Smooth muscle cell (in vitro differentiated cells): Measurements from ENCODE around the gene CCSAP. TPM values are rescaled to one million over a fixed set of nuclear protein-coding genes. Genes with fewer than 3 reads are reported as not detected.
A peak's percentile ranks its signal among the peaks of the same experiment; 100 is the strongest.

Experiments used
- DNase-seq: peaks from one replicate; lab custom pipeline; 2025; ENCODE audit not compliant: unreplicated experiment; lab: John Stamatoyannopoulos, UW
- H2AFZ ChIP-seq: fragments of 200-600 bp; sonication (generic); 2 replicates; pipeline ENCODE4 v1.6.0; 2016; ENCODE audit warnings: antibody characterized with exemption, low read depth, mild to moderate bottlenecking
- H3F3A ChIP-seq: fragments of 200-600 bp; sonication (generic); 2 replicates; pipeline ENCODE4 v1.6.0; 2017; ENCODE audit warnings: antibody characterized with exemption, low read depth
- H3K27ac ChIP-seq: fragments of 200-600 bp; sonication (generic); 2 replicates; pipeline ENCODE4 v1.5.1; 2016; ENCODE audit warnings: low read depth, mild to moderate bottlenecking
- H3K27me3 ChIP-seq: fragments of 200-600 bp; sonication (generic); 2 replicates; pipeline ENCODE4 v1.6.1; 2016; ENCODE audit warnings: low read depth, mild to moderate bottlenecking
- H3K36me3 ChIP-seq: fragments of 200-600 bp; sonication (generic); 2 replicates; pipeline ENCODE4 v1.5.1; 2016; ENCODE audit warnings: low read depth
- H3K4me1 ChIP-seq: fragments of 200-600 bp; sonication (generic); 2 replicates; pipeline ENCODE4 v1.5.1; 2016; ENCODE audit warnings: low read depth
- H3K4me2 ChIP-seq: fragments of 200-600 bp; sonication (generic); 2 replicates; pipeline ENCODE4 v1.6.0; 2016; ENCODE audit warnings: mild to moderate bottlenecking
- H3K4me3 ChIP-seq: fragments of 200-600 bp; sonication (generic); 2 replicates; pipeline ENCODE4 v1.5.1; 2016; ENCODE audit warnings: mild to moderate bottlenecking
- H3K79me2 ChIP-seq: fragments of 200-600 bp; sonication (generic); 2 replicates; pipeline ENCODE4 v1.6.0; 2016; ENCODE audit warnings: low read depth, mild to moderate bottlenecking
- H3K9ac ChIP-seq: fragments of 200-600 bp; sonication (generic); 2 replicates; pipeline ENCODE4 v1.6.0; 2016; ENCODE audit warnings: low read depth
- H3K9me3 ChIP-seq: fragments of 200-600 bp; sonication (generic); replicated peaks from 2 replicates; pipeline ENCODE4 v1.5.1; 2016; ENCODE audit warnings: low read depth
- H4K20me1 ChIP-seq: fragments of 200-600 bp; sonication (generic); 2 replicates; pipeline ENCODE4 v1.6.0; 2016; ENCODE audit warnings: low read depth
- WGBS: methylation state at CpG from one replicate; pipeline ENCODE4 v1.1.7; 2016; ENCODE audit warnings: low lambda C conversion rate; 5-methylcytosine and 5-hydroxymethylcytosine counted together
- polyA plus RNA-seq: library from polyadenylated mRNA; unstranded; fragments of >200 nt; fragmentation: Nextera tagmentation; extraction: Ambion mirVana; gene quantifications from 2 replicates; pipeline ENCODE4 v1.2.1, GENCODE V29; 2016
- total RNA-seq: library from RNA; depleted of rRNA; stranded (reverse); fragments of >200 nt; gene quantifications from 2 replicates; pipeline ENCODE4 v1.2.3, GENCODE V29; 2014
- TF ChIP-seq, protein P1 (sequence below): fragments of 200-600 bp; sonication (generic); IDR thresholded peaks from 2 replicates; pipeline ENCODE4 v1.5.1; 2017; ENCODE audit warnings: borderline replicate concordance, mild to moderate bottlenecking, antibody characterized with exemption; ENCODE audit not compliant: insufficient read depth, poor library complexity, severe bottlenecking

Gene CCSAP
- total and polyA plus RNA-seq, 2 experiments from 2014 or later, result 2.5 to 12.0 TPM

DNA sequence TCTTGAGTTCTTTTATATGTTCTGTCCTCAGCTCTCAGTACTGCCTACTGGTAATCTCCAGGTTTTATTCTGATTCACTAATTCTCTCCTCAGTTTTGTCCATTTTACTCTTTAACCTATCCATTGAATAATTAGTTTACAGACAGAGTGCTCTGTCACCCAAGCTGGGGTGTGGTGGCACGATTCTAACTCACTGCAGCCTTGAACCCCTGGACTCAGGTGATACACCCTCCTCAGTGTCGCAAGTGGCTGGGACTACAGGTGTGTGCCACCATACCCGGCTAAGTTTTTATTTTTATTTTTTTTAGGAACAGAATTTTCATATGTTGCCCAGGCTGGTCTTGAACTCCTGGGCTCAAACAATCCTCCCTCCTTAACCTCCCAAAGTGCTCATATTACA, 58.0 kb downstream of the CCSAP start:
- no peak overlapping the region for H2AFZ ChIP-seq
- H3K27me3 ChIP-seq, result no peaks in the 10 kb centered on the region
- H3K36me3 ChIP-seq, result no peaks in the 10 kb centered on the region
- H3K4me1 ChIP-seq, result peaks cover 12% of the 10 kb centered on the region
- H3F3A ChIP-seq, result peaks cover 4% of the 10 kb centered on the region
- WGBS, result 95% methylated on average over 3 of the region's 3 CpGs
- peaks cover 52% of the 10 kb centered on the region for H3K79me2 ChIP-seq
- no peak overlapping the region for H3K4me3 ChIP-seq
- H3K4me2 ChIP-seq, result no peak overlapping the region
- H3K9ac ChIP-seq, result no peak overlapping the region
- TF ChIP-seq, protein P1, sequence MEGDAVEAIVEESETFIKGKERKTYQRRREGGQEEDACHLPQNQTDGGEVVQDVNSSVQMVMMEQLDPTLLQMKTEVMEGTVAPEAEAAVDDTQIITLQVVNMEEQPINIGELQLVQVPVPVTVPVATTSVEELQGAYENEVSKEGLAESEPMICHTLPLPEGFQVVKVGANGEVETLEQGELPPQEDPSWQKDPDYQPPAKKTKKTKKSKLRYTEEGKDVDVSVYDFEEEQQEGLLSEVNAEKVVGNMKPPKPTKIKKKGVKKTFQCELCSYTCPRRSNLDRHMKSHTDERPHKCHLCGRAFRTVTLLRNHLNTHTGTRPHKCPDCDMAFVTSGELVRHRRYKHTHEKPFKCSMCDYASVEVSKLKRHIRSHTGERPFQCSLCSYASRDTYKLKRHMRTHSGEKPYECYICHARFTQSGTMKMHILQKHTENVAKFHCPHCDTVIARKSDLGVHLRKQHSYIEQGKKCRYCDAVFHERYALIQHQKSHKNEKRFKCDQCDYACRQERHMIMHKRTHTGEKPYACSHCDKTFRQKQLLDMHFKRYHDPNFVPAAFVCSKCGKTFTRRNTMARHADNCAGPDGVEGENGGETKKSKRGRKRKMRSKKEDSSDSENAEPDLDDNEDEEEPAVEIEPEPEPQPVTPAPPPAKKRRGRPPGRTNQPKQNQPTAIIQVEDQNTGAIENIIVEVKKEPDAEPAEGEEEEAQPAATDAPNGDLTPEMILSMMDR, result no peak
- DNase-seq, result no peak
- H3K9me3 ChIP-seq, result no peaks in the 10 kb centered on the region
- H4K20me1 ChIP-seq, result peaks cover 78% of the 10 kb centered on the region
- H3K27ac ChIP-seq, result peak overlapping the region; percentile 49

- WGBS, result 94% methylated on average over 3 of the region's 3 CpGs
Measured at GRCh38 chr1:229283183-229283611, 59.6 kb downstream of the CCSAP start.

DNA sequence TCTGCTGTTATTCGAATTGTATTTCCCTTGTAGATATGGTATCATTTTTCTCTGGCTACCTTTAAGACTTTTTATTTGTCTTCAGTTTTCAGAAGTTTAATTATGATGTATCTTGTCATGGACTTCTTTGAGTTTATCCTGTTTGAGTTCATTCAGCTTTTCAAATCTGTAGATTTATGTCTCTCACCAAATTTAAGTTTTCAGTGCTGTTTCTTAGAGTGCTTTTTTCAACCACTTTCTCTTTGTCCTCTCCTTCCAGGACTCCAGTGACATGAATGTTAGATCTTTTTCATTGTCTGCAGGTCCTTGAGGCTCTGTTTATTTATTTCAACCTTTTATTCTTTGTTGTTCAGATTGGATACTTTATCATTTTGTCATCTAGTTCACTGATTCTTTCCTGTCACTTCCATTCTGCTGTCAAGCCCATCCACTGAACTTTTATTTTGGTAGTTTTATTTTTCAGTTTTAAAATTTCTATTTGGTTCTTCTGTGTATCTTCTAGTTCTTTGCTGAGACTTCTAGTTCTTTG, 60.5 kb downstream of the CCSAP start:
- TF ChIP-seq, protein P1, result no peak
- DNase-seq, result no peak
- no peak overlapping the region for H2AFZ ChIP-seq
- H3K36me3 ChIP-seq, result no peaks in the 10 kb centered on the region
- WGBS, result 96% methylated on average over 1 of the region's 1 CpG
- peaks cover 97% of the 10 kb centered on the region for H4K20me1 ChIP-seq
- no peak overlapping the region for H3K9ac ChIP-seq
- H3K4me3 ChIP-seq, result no peak overlapping the region
- H3K4me1 ChIP-seq, result peaks cover 12% of the 10 kb centered on the region
- peak overlapping the region; percentile 24 for H3K27ac ChIP-seq
- peaks cover 4% of the 10 kb centered on the region for H3F3A ChIP-seq
- H3K9me3 ChIP-seq, result no peaks in the 10 kb centered on the region
- no peaks in the 10 kb centered on the region for H3K27me3 ChIP-seq
- peaks cover 77% of the 10 kb centered on the region for H3K79me2 ChIP-seq
- no peak overlapping the region for H3K4me2 ChIP-seq

More at GRCh38 chr1:229283183-229283611, 59.6 kb downstream of the CCSAP start:
- Histone ChIP-seq H3K36me3 (no peaks in the 10 kb centered on the region), H2AFZ (no peak overlapping the region), H3K4me2 (no peak overlapping the region), H3K9ac (no peak overlapping the region), H3K79me2 (peaks cover 69% of the 10 kb centered on the region), H3K4me3 (no peak overlapping the region), H3K27me3 (no peaks in the 10 kb centered on the region), H3K27ac (no peak overlapping the region), H3K4me1 (peaks cover 12% of the 10 kb centered on the region), H4K20me1 (peaks cover 95% of the 10 kb centered on the region), H3F3A (peaks cover 4% of the 10 kb centered on the region), H3K9me3 (no peaks in the 10 kb centered on the region)
- TF ChIP-seq, protein P1, result no peak
- no peak for DNase-seq

DNA sequence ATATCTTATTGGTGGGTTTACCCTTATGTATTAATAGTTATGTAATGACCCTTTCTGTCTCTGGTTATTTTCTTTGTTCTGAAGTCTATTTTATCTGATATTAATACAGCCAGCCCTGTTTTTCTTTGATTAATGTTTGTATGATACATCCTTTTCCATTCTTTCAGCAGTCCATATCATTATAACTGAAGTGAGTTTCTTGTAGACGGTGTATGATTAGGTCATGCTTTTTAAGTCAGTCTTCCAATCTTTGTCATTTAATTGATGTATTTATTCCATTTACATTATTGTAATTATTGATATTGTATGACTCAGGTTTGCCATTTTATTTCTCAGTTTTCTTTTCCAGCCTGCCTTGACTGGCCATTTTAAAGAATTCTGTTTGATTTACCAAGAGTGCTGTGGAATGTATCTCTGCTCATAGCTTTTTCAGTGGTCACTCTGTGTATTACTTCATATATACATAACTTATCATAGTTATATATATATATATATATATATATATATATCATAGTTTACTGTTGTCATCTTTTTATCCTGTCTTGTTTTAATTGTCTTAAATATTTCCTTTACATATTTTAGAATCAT, 61.4 kb downstream of the CCSAP start:
- Histone ChIP-seq H2AFZ (no peak overlapping the region), H3K9me3 (no peaks in the 10 kb centered on the region), H3K27me3 (no peaks in the 10 kb centered on the region), H3K4me1 (peaks cover 12% of the 10 kb centered on the region), H3K9ac (no peak overlapping the region), H3K79me2 (peaks cover 86% of the 10 kb centered on the region), H3K4me2 (no peak overlapping the region), H3K36me3 (no peaks in the 10 kb centered on the region), H4K20me1 (peaks cover 96% of the 10 kb centered on the region), H3K4me3 (no peak overlapping the region), H3F3A (peaks cover 4% of the 10 kb centered on the region), H3K27ac (peak overlapping the region; percentile 51)
- DNase-seq, result no peak
- WGBS, result 91% methylated on average over 1 of the region's 1 CpG
- TF ChIP-seq, protein P1, result no peak
